SHP77 treated with DMSO at 0.1 percent for 48 hours (cell line): ENCODE data around the gene COL9A3.

Source experiments
- DNase-seq: peaks from one replicate; lab custom pipeline; 2025; lab: John Stamatoyannopoulos, UW

Gene COL9A3

GRCh38 chr20:62816884-62817873 is at the start of gene COL9A3:
COL9A3 (plus strand) TSS chr20:62817050; CDS start chr20:62817065, 15 bp downstream.
- no peak for DNase-seq

- DNase-seq = no peak
Observed at GRCh38 chr20:62768234-62768546, 48.7 kb upstream of the COL9A3 start.

GRCh38 chr20:62768551-62769287 is 48.1 kb upstream of the COL9A3 start:
- no peak for DNase-seq

- no peak for DNase-seq
Observed at GRCh38 chr20:62769346-62770071, 47.3 kb upstream of the COL9A3 start.

GRCh38 chr20:62770111-62770910 is 46.5 kb upstream of the COL9A3 start:
- no peak for DNase-seq

GRCh38 chr20:62770916-62771315 is 45.9 kb upstream of the COL9A3 start:
- DNase-seq = no peak

GRCh38 chr20:62771396-62772102 is 45.3 kb upstream of the COL9A3 start:
- DNase-seq = no peak

- no peak for DNase-seq
Observed at GRCh38 chr20:62772103-62772611, 44.7 kb upstream of the COL9A3 start.

- DNase-seq = no peak
Observed at GRCh38 chr20:62772619-62772989, 44.2 kb upstream of the COL9A3 start.

- DNase-seq = no peak
Observed at GRCh38 chr20:62772990-62773844, 43.6 kb upstream of the COL9A3 start.

- DNase-seq = no peak
Observed at GRCh38 chr20:62773845-62774714, 42.8 kb upstream of the COL9A3 start.

GRCh38 chr20:62774762-62775161 is 42.1 kb upstream of the COL9A3 start:
- no peak for DNase-seq

GRCh38 chr20:62775206-62775605 is 41.6 kb upstream of the COL9A3 start:
- DNase-seq = no peak

GRCh38 chr20:62776035-62776691 is 40.7 kb upstream of the COL9A3 start:
- DNase-seq = no peak

GRCh38 chr20:62776692-62777527 is 39.9 kb upstream of the COL9A3 start:
- no peak for DNase-seq

- DNase-seq = no peak
Observed at GRCh38 chr20:62777528-62777830, 39.4 kb upstream of the COL9A3 start.

GRCh38 chr20:62778058-62778457 is 38.8 kb upstream of the COL9A3 start:
- DNase-seq = no peak
